NOMO-1 (cell line): ENCODE data around the gene CUL5.
"Not testable (repeated sequence)": the region's sequence is repeated elsewhere in the genome, so short reads cannot be mapped to it uniquely, and the experiment has no call there.

ENCODE experiments used
- DNase-seq, 2 experiments: peaks; one replicate each; lab custom pipeline; 2025; ENCODE audit not compliant: unreplicated experiment in 2 of 2; lab: John Stamatoyannopoulos, UW

Gene CUL5

DNA sequence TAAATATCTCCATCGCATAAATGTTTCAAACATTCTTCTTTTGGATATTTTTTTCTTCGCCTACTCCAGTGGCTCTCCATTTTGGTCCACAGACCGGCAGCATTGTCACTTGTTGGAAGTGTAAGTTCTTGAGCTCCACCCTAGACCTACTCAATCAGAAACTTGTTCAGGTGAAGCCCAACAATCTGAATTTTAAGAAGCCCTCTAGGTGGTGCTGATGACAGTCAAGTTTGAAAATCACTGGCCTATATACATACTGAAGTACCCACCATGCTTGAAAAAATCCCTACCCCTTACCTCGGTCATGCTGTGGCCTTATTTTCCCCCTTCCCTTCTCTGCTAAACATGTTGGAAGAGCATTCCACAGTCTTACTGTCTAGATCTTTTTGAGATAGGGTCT lies 102.4 kb downstream of the CUL5 start:
- DNase-seq = no peak

DNA sequence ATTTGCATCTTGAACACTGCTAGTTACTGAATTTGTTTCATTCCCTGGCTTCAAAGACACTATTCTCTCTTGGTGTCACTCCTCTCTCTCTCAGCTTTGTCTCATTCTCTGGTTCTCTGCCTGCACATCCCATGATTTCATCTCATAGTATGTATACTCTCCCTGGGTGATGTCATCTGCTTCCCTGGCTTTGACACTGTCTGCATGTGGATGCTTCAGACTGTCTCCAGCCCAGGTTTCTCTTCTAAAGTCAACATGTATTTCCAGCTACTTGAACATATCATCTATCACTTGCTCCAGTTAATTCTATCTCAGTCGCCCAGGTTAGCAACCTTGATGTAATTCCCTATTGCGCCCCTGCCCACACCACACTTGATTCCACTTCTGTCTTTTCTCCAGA lies 103.4 kb downstream of the CUL5 start:
- no peak for DNase-seq

DNA sequence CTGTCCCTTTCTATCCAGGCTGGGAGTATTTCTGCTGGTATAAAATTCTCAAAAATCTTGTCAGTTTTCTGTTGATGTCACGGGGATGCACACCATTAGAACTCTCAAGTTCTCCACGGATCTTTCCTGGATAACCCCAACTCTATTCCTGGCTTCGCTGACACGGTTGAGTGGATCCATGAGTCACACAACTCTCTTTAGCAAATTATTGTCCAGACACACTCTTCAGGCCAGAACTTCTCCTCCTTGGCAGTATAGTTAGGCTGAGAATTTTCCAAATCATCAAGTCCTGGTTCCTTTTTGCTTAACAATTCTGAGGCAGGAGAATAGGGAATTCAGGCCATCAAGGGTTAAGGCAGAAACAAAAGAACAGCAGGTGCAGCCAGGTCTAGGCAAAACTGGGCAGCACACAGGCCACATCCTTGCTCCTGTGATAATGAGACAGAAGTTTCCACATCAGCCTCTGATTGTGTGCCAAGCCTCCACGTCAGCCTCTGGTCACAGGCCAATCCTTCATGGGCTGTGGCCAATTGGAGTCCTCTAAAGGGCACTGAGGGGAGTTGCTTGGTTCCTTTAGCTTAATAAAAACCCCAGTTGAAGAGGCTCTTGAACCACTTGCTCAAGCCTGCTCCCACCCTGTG lies 106.9 kb downstream of the CUL5 start:
- no peak for DNase-seq

DNA sequence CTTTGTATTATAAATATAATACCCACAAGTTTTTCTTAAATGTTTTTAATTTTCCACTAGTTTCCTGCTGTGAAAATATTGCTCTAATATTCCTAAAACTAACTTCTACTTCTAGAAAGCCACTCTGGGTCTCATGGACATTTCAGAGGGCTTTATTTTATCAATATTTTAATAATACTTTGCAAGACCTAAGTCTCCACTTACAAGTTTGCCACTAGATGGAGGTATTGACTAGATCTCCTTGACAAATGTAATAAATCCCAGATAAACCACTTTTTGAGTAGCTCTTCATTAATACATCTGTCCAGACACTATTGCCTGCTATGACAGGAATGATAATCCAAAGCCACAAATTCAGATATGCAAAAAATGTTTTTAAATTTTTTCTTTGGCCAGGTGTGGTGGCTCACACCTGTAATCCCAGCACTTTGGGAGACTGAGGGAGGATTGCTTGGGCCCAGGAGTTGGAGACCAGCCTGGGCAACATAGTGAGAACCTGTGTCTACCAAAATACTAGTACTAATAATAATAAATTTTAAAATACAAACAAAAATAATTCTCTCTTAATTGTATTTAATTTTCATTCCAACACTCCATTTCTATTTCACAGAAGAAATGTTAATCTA lies 109.2 kb downstream of the CUL5 start:
- peak in 1 of 2 experiments; percentile 45 for DNase-seq

DNA sequence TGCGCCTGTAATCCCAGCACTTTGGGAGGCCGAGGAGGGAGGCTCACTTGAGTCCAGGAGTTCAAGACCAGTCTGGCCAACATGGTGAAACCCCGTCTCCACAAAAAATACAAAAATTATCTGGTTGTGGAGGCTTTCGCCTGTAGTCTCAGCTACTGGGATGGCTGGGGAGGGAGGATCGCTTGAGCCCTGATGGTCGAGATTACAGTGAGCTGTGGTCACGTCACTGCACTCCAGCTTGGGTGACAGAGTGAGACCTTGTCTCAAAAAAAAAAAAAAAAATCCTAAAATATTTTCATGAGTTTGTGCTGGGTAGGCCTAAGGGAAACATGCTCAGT lies 112.2 kb downstream of the CUL5 start:
- not testable (repeated sequence) for DNase-seq

DNA sequence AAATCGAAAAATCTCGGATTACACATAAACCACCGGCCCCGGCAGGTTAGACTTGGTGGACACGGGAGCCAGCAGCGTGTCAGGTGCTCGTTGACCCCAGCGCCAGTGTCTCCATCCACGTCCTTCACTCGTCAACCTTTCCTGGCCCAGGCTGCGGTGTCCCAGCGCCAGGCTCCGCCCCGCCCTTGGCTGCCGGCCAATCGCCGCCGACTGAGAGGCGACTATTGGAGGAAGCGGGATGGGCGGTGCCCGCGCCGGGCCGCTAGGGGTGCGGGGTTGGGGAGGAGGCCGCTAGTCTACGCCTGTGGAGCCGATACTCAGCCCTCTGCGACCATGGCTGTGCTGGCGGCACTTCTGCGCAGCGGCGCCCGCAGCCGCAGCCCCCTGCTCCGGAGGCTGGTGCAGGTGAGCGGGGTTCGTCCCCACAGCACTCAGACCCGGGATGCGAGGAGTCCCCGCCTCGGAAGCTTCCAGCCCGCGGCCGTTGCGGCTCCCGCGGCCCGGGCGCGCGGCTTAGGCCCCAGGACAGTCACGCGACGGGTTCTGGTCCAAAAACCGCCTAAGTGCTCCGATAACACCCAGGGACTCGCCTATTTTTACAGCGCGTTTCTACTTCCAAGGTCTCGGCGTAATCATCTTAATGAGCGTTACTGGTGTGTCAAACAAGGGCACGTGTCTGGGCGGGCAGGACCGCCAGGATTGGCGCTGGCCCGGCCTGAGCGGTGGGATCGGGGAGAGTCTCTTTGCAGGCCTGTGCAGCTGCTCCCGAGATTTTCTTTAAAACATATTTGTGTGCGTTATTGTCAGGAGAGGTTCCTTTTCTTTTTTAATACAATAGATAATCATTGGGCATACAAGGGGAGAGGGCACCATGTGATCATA lies 112.8 kb downstream of the CUL5 start, which contains the start of gene ACAT1:
Gene ACAT1 (plus strand): TSS at position 294 of the 882 bp plus-strand sequence. CDS start 40 bp downstream, at position 334.
- DNase-seq = peak; percentile 90 to 94

DNA sequence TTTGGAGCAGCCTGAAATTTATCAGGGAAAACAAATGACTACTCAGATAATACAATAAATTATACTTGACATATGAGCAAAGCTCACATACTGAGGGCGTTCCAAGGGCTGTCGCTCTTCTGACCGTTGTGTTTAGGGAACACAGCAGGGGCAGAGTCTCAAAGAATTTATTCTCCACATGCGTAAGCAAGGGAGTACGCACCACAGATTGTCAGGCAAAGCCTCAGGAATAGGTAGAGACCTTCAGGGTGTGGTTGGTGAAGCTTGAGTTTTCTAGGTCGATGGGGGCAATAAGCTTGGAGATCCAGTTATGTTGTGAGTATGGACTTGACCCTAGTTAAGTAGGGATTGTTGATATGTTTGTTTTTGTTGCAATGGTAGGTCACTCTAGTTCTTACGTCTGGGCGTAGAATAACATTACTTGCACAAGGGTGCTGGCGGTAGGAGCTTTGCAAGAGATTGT lies 113.5 kb downstream of the CUL5 start:
- no peak for DNase-seq

DNA sequence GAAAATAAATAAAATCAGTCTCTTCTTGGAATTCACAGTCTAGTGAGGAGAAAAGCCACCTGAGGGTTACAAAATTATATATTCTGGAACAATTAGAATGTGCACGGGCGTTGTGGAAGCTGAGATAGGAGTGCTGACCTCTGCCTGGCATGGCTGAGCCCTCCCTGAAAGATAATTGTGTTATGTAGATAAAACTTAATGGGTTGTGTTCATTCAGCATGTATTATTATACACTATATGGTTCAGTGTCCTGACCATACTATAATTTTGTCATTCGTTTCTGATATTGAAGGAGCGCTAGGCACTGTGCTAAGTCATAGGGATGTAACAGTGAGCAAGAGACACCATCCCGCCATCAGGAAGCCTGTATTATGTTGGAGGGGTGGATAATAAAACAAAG lies 116.4 kb downstream of the CUL5 start:
- DNase-seq = no peak

DNA sequence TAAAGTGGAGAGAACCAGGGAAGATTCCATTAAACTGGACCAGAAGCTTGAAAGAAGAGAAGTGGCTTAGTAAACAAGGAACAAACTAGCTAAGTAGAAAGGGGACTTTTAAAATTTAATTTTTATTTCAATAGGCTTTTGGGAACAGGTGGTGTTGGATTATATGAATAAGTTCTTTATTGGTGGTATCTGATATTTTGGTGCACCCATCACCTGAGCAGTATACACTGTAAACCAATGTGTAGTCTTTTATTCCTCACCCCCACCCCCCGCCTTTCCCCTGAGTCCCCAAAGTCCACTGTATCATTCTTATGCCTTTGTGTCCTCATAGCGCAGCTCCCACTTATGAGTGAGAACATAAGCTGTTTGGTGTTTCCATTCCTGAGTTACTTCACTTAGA lies 120.1 kb downstream of the CUL5 start:
- DNase-seq = no peak

DNA sequence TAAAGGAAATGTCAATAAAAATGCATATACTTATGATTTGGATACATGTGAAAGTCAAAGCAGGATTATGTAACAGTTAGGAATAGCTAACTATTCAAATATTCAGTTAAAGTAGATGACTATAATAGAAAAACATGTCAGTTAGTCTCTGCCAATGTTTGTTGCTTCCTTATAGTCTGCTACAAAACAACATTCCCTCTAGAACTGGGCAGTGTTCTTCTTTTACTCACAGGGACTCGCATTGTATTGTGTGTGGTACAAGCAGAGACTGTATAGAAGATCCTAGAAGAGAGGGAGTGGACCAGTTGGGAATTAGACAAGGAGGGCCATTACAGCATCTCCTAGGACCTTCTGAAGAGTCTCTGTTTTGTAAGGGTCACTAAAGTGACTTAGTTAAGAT lies 123.3 kb downstream of the CUL5 start:
- no peak for DNase-seq

DNA sequence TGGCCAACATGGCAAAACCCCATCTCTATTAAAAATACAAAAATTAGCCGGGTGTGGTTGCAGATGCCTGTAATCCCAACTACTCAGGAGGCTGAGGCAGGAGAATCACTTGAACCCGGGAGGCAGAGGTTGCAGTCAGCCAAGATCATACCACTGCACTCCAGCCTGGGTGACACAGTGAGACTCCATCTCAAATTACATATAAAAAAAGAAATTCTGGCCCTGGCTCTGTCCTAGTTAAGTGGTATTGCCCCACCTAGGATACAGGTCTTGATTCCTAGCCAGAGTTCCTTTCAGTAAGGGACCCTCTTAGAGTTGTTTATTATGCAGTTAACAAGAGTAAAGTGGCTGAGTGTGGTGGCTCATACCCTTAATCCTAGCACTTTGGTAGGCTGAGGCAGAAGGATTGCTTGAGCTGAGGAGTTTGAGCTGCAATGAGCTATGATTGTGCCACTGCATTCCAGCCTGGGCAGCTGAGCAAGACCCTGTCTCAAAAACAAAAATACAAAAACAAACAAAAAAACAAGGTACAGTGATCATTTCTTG lies 124.4 kb downstream of the CUL5 start:
- DNase-seq = not testable (repeated sequence)

DNA sequence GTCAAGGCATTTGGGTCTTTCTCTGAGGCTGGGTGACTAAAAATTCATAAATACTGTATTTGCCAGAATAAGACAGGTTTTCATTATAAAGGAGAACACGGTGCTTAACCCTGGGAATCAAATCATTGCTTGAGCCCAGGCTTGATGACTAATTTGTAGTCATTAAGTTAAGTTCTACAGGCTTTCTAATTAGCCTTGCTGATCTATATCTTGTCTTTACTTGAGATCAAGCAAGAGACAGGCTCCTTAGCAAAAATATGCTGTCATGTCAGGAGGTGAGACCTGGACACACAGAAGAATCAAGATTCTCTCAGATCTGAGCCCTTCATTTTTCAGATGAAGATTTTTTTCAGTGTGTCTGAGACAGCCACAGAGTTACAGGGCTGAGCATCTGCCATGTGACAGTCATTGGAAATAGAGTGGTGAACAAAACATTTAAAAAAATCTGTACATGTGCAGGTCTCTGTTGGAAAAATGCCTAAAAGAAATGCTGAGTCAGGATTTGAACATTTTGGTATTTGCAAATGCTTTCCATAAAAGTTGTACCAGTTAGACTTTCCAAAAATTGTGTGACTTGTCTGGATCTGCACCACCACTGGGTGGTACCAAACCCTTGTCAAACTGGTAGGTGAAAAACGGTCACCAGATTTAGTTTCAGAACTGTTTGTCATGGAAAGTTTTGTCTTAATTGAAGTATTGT lies 127.3 kb downstream of the CUL5 start:
- no peak for DNase-seq

DNA sequence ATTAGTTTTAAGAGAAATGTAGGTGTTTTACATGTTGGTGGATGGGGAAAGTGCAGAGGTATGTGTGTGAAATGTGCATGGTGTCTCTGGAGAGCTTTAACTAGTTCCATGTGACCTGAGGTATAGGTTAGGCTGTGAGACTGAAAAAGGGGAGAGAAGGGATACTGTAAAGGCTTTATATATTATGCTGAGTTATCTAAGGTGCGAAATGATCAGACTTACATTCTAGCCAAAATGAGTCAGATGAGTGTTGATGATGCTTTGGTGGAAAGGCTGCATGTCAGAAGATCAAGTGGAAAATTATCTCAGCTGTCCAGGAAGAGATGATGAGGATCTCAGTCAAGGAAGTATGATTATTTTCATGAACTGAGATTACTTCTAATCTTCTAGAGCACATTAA lies 128.5 kb downstream of the CUL5 start:
- DNase-seq = no peak

DNA sequence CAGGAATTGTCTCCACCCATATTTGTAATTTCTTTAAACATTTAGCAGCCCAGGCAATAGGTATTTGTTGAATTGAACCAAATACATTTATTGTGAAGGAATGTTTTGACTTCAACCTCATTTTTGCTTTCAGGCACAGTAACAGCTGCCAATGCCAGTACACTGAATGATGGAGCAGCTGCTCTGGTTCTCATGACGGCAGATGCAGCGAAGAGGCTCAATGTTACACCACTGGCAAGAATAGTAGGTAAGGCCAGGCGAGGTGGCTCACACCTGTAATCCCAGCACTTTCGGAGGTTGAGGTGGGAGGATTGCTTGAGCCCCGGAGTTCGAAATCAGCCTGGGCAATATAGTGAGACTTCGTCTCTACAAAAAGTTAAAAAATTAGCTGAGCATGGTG lies 133.6 kb downstream of the CUL5 start:
- no peak for DNase-seq

DNA sequence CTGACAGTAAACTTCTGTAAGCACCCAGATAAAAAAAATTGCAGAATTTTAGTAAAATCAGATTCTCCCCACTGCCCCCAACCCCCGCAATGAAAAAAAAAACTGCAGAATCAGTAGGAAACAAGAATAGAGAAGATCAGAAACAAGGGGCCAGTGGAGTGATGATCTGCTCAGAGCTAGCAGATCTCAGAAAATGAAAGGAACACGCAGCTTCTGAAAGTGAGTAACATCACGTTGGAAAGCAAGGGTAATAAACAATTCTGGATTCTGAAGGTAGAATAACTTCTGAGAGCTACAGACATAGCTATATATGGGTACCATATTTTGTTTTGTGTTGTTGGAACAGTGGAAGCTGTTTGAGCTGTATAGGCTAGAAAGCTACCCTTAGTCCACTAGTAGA lies 135.9 kb downstream of the CUL5 start:
- DNase-seq = no peak

DNA sequence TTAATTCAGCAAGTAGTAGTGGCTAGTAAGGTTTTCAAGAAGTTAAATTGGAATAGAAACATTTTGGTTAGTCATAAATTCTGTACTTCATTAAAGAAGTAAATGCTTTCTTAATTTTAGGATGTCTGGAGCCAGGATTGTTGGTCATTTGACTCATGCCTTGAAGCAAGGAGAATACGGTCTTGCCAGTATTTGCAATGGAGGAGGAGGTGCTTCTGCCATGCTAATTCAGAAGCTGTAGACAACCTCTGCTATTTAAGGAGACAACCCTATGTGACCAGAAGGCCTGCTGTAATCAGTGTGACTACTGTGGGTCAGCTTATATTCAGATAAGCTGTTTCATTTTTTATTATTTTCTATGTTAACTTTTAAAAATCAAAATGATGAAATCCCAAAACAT lies 138.5 kb downstream of the CUL5 start:
- DNase-seq = no peak

DNA sequence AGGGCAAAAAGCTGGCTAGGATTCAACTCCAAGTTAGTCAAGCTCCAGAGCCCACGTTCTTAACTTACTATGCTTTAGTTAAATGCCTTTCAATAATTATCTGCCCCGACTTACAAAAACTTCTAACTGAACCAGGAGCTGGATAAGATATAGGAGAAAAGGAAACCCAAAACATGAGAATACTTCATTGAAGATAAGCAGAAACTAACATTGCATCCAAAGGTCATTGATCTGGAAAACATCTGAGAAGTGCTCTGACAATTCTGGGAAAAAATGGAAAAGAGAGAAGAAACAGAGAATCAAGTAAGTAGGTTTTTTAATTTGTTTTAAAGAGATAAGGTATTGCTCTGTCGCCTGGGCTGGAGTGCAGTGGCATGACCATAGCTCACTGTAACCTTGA lies 139.9 kb downstream of the CUL5 start:
- no peak for DNase-seq

DNA sequence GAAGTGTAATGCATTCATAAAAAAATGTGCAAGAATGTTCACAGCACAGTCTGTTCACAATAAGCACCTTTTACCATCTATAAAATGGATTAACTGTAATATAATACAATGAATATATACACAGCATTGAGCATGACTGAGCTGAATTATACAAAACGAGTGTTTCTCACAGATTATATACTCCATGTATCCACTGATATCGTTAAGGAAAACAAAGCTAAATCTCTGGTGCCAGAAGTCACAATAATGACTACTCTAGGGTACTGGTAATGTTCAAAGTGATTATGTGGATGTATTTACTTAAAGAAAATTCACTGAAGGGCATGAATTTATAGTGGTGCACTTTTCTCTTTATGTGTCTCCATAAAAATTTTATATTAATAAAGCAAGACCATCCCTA lies 145.9 kb downstream of the CUL5 start:
- no peak for DNase-seq
